NCI-H2107 treated with DMSO at 0.1 percent for 48 hours (cell line): ENCODE data around the gene HSPA8.

Experiments
- DNase-seq: peaks from one replicate; lab custom pipeline; 2025; ENCODE audit not compliant: unreplicated experiment; lab: John Stamatoyannopoulos, UW

Gene HSPA8

GRCh38 chr11:123051146-123051545 lies 10.8 kb downstream of the HSPA8 start:
- DNase-seq, result no peak

GRCh38 chr11:123047947-123048293 lies 14.0 kb downstream of the HSPA8 start:
- no peak for DNase-seq

- DNase-seq, result no peak
Observed at GRCh38 chr11:123047266-123047946, 14.5 kb downstream of the HSPA8 start.

GRCh38 chr11:123046473-123047259 lies 15.3 kb downstream of the HSPA8 start:
- DNase-seq, result no peak

- DNase-seq, result no peak
Observed at GRCh38 chr11:123045101-123045500, 16.8 kb downstream of the HSPA8 start.

- no peak for DNase-seq
Observed at GRCh38 chr11:123041185-123041584, 20.8 kb downstream of the HSPA8 start.

- DNase-seq, result no peak
Observed at GRCh38 chr11:123040111-123040432, 21.9 kb downstream of the HSPA8 start.

- no peak for DNase-seq
Observed at GRCh38 chr11:123035831-123036230, 26.1 kb downstream of the HSPA8 start.

GRCh38 chr11:123034597-123034996 lies 27.3 kb downstream of the HSPA8 start:
- DNase-seq, result no peak

- peak; percentile 13 for DNase-seq
Observed at GRCh38 chr11:123033895-123034294, 28.0 kb downstream of the HSPA8 start.

- DNase-seq, result no peak
Observed at GRCh38 chr11:123030517-123030916, 31.4 kb downstream of the HSPA8 start.

- peak; percentile 15 for DNase-seq
Observed at GRCh38 chr11:123020968-123021367, 41.0 kb downstream of the HSPA8 start.

- no peak for DNase-seq
Observed at GRCh38 chr11:123018702-123019101, 43.2 kb downstream of the HSPA8 start.

- DNase-seq, result no peak
Observed at GRCh38 chr11:123011510-123011909, 50.4 kb downstream of the HSPA8 start.
